ENCODE measurements around the gene NARF. TPM values are rescaled to one million over a fixed set of nuclear protein-coding genes. Genes with fewer than 3 reads are reported as not detected.
A peak's percentile ranks its signal among the peaks of the same experiment; 100 is the strongest.

The NARF gene
- total RNA-seq, 1 experiment from 2014 or later = 96.7 TPM

DNA sequence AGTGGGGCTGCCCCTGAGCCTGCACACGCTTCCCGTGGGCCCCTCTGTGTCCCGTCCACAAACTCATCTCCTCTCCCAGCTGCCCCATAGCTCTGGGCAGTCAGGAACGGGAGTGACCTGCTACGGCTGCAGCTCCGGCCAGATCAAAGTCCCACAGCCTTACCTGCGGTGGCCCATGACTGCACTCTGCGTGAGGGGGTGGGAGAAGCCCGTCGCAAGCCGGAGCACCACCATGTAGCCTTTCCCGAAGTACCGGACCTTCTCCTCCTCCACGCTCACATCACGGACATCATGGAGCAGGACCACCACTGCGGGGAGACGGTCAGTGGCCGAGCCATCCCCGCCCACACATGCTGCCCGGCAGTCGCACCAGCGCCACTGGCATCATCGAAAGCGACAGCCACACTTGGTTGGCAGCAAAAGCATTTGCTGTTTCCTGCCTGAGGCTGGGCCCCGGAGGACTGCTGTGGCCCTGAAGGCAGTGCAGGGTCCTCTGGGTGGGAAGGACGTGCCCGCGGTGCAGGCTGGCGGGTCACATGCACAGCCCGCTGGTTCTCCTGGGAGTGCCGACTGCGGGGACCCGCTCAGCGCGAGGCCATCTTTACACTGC lies 14.2 kb upstream of the NARF start:
- CTCF ChIA-PET = no interaction called here
- Mint-ChIP-seq H3K4me3 (no peak overlapping the region), H3K4me1 (peaks cover 13% of the 10 kb centered on the region), H3K27me3 (ENCODE audit: low read depth) (no peaks in the 10 kb centered on the region), H3K9me3 (no peaks in the 10 kb centered on the region), H3K27ac (no peak overlapping the region), H3K36me3 (peaks cover 7% of the 10 kb centered on the region)
- DNase-seq (ENCODE audit: low spot score) = no peak
- TF ChIP-seq ATF1 (CRISPR knock-in tag; IDR thresholded peaks at IDR 0.05) = no peak
- no peak for TF ChIP-seq CREB1 (CRISPR knock-in tag; IDR thresholded peaks at IDR 0.05)
- TF ChIP-seq, protein P1, sequence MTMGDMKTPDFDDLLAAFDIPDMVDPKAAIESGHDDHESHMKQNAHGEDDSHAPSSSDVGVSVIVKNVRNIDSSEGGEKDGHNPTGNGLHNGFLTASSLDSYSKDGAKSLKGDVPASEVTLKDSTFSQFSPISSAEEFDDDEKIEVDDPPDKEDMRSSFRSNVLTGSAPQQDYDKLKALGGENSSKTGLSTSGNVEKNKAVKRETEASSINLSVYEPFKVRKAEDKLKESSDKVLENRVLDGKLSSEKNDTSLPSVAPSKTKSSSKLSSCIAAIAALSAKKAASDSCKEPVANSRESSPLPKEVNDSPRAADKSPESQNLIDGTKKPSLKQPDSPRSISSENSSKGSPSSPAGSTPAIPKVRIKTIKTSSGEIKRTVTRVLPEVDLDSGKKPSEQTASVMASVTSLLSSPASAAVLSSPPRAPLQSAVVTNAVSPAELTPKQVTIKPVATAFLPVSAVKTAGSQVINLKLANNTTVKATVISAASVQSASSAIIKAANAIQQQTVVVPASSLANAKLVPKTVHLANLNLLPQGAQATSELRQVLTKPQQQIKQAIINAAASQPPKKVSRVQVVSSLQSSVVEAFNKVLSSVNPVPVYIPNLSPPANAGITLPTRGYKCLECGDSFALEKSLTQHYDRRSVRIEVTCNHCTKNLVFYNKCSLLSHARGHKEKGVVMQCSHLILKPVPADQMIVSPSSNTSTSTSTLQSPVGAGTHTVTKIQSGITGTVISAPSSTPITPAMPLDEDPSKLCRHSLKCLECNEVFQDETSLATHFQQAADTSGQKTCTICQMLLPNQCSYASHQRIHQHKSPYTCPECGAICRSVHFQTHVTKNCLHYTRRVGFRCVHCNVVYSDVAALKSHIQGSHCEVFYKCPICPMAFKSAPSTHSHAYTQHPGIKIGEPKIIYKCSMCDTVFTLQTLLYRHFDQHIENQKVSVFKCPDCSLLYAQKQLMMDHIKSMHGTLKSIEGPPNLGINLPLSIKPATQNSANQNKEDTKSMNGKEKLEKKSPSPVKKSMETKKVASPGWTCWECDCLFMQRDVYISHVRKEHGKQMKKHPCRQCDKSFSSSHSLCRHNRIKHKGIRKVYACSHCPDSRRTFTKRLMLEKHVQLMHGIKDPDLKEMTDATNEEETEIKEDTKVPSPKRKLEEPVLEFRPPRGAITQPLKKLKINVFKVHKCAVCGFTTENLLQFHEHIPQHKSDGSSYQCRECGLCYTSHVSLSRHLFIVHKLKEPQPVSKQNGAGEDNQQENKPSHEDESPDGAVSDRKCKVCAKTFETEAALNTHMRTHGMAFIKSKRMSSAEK (CRISPR knock-in tag; IDR thresholded peaks at IDR 0.05; ENCODE audit: borderline replicate concordance) = no peak
- 0 out of 2 replicates have a peak, but pooled peaks have one; percentile 16 for TF ChIP-seq TCF7 (CRISPR knock-in tag; IDR thresholded peaks at IDR 0.05; ENCODE audit: low read depth)
- TF ChIP-seq RELA (CRISPR knock-in tag; IDR thresholded peaks at IDR 0.05; ENCODE audit: borderline replicate concordance) = no peak
- TF ChIP-seq ZNF396 (CRISPR knock-in tag; IDR thresholded peaks at IDR 0.05; ENCODE audit: borderline replicate concordance) = no peak
- TF ChIP-seq E2F5 (CRISPR knock-in tag; IDR thresholded peaks at IDR 0.05) = no peak
- no peak for ATAC-seq
- POLR2A ChIA-PET = no interaction called here

- no peak for ATAC-seq
- no peaks in the 10 kb centered on the region for H3K27me3 Mint-ChIP-seq (ENCODE audit: low read depth)
- H3K27ac Mint-ChIP-seq = no peak overlapping the region
- H3K9me3 Mint-ChIP-seq = no peaks in the 10 kb centered on the region
- H3K4me1 Mint-ChIP-seq = peaks cover 19% of the 10 kb centered on the region
- CTCF ChIA-PET = no interaction called here
- peaks cover 7% of the 10 kb centered on the region for H3K36me3 Mint-ChIP-seq
- POLR2A ChIA-PET = no interaction called here
- DNase-seq (ENCODE audit: low spot score) = no peak
- no peak overlapping the region for H3K4me3 Mint-ChIP-seq
- no peak for TF ChIP-seq HMGA2 (CRISPR knock-in tag; IDR thresholded peaks at IDR 0.05)
- TF ChIP-seq E2F5 (CRISPR knock-in tag; IDR thresholded peaks at IDR 0.05) = no peak
- TF ChIP-seq, protein P2, sequence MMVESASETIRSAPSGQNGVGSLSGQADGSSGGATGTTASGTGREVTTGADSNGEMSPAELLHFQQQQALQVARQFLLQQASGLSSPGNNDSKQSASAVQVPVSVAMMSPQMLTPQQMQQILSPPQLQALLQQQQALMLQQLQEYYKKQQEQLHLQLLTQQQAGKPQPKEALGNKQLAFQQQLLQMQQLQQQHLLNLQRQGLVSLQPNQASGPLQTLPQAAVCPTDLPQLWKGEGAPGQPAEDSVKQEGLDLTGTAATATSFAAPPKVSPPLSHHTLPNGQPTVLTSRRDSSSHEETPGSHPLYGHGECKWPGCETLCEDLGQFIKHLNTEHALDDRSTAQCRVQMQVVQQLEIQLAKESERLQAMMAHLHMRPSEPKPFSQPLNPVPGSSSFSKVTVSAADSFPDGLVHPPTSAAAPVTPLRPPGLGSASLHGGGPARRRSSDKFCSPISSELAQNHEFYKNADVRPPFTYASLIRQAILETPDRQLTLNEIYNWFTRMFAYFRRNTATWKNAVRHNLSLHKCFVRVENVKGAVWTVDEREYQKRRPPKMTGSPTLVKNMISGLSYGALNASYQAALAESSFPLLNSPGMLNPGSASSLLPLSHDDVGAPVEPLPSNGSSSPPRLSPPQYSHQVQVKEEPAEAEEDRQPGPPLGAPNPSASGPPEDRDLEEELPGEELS (CRISPR knock-in tag; IDR thresholded peaks at IDR 0.05) = no peak
- TF ChIP-seq, protein P1 (CRISPR knock-in tag; IDR thresholded peaks at IDR 0.05; ENCODE audit: borderline replicate concordance) = no peak
- TF ChIP-seq PRDM15 (CRISPR knock-in tag; IDR thresholded peaks at IDR 0.05) = no peak
- no peak for TF ChIP-seq ZNF219 (CRISPR knock-in tag; IDR thresholded peaks at IDR 0.05; ENCODE audit: borderline replicate concordance)
- no peak for TF ChIP-seq ZNF425 (CRISPR knock-in tag; conservative IDR thresholded peaks at IDR 0.05)
Measured at GRCh38 chr17:82444941-82445521, 13.5 kb upstream of the NARF start.

Data from WTC11 (cell line).